OCI-LY1 (cell line): ENCODE data around the gene CCL14.

Experiments used
- CTCF ChIP-seq: fragments of 200-600 bp; sonication (generic), shearing (Covaris generic); IDR thresholded peaks from 2 replicates; pipeline ENCODE4 v1.5.1; 2017; ENCODE audit warnings: mild to moderate bottlenecking, antibody characterized with exemption, low read length, moderate library complexity, mixed read lengths
- EZH2 ChIP-seq: fragments of 200-600 bp; sonication (generic), shearing (Covaris generic); IDR thresholded peaks from 2 replicates; pipeline ENCODE4 v1.8.0; 2017; ENCODE audit warnings: borderline replicate concordance, mixed run types, mild to moderate bottlenecking, antibody characterized with exemption, low read length, moderate library complexity, mixed read lengths

DNA sequence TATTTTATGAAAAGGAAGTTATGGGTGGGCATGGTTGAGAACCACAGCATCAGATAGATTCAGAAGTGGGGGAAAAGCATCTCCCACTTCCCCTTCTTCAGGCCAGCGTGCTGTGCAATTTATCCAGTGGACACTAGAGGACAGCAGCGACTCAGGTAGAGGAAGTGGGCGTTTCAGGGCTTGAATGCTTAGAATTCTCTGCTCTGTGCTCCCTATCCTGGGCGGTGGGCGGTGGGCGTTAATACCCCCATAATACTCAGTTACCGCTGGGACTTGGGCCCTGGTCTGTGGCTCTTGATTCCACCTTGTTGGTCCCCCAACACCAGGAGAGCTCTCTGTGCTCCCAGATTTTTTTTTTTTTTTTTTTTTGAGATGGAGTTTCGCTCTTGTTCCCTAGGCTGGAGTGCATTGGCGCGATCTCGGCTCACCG lies 39.4 kb downstream of the CCL14 start:
- TF ChIP-seq EZH2 (no peak), CTCF (peak; percentile 71)
